ENCODE data around the gene LGALS7B.
"Not testable (repeated sequence)": the region's sequence is repeated elsewhere in the genome, so short reads cannot be mapped to it uniquely, and the experiment has no call there.

Gene LGALS7B

DNA sequence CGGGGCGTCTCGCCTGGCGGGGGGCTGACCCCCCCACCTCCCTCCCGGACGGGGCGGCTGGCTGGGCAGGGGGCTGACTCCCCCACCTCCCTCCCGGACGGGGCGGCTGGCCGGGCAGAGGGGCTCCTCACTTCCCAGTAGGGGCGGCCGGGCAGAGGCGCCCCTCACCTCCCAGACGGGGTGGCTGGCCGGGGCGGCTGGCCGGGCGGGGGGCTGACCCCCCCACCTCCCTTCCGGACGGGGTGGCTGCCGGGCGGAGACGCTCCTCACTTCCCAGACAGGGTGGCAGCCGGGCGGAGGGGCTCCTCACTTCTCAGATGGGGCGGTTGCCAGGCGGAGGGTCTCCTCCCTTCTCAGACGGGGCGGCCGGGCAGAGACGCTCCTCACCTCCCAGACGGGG, 8.8 kb downstream of the LGALS7B start:
- DNase-seq, result not testable (repeated sequence)

DNA sequence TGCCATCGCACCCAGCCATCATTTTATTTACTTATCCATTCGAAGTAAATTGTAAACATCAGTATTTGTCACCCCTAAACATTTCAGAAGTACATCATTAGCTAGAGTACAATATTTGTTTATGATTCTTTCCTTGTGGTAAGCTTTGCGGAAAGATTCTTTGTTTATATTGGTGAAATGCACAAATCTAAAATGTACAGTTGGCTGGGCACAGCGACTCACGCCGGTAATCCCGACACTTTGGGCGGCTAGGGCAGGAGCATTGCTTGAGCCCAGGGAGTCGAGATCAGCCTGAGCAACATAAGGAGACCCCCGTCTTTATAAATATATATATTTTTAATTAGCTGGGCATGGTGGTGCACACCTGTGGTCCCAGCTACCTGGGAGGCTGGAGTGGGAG, 10.1 kb downstream of the LGALS7B start:
- no peak for DNase-seq

DNA sequence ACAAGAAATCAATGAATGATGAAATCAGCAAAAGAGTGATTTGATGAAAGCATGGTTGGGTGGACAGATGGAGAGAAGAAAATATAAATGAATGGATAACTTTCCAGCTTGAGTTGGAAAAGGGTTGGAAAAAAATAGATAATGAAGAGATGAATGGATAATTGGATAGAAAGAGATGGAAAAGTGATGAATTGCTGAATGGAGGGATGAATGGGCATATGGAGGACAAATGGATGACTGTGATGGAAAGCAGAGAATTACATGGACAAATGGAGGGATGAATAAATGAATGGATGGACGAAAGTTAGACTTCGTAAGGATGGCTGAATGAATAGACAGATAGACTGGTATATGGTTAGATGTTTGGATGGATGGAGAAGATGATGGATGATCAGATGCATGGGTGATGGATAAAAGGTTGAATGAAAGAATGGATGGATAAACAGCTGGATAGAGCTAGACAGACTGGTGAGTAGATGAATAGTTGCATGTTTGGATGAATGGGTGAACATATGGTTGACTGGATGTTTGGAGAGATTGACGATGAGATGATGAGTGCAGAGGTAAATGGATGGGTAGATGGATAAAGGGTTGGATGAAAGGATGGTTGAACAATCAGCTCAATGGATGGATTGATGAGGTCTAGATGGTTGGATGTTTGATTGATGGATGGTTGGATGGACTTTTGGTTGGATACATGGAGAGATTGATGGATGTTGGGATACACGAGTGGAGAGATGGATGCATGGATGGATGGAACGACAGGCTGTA, 11.8 kb downstream of the LGALS7B start:
- DNase-seq, result no peak

DNA sequence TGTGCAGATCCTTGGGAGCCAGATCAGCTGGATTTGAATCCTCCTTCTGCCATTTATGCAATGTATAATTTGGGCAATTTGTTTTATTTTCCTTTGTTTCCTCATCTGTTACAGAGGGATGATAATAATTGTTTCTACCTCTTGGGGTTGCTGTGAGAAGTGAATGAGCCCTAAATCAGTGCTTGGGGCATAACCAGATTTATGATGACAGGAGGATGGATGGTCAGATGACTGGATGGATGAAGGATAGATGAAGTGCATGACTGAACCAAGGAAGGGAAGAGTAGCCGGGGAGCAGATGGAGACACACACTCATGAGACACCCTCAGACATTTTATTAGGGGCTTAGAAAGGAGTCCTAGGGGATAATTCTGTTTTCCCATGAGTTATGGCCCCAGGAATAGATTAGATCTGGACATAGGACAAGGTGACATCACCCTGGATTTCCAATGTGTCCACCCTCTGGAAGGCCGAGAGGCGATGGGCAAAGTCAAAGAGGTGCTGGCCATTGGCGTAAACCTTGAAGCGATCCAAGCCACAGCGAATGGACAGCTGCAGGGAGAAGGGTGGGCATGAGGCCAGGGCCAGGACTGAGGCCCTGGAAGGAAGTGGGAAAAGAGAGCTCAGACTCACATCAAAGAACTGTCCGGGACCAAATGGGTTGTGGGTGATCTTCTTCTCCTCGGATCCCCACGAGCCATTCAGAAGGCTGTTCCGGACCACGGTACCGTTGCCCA, 12.5 kb downstream of the LGALS7B start:
- DNase-seq, result no peak

DNA sequence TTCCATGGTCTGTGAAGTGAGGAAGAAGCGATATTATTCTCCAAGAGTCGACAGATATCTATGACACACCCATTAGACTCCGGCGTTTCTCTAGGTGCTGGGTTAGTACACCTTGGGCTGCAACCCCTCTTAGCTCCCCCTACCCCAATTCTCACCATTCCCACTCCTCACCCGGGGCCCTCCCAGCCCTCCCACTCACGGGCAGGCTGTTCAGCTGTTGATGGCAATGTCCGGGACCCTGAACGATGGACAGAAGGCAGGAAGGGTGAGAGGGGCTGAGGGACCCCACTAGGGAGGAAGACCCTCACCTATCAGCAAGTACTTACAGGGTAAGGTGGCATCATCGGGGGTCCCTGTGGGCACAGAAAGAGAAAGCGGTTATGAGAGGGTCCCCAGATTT, 14.5 kb downstream of the LGALS7B start:
- no peak for DNase-seq

DNA sequence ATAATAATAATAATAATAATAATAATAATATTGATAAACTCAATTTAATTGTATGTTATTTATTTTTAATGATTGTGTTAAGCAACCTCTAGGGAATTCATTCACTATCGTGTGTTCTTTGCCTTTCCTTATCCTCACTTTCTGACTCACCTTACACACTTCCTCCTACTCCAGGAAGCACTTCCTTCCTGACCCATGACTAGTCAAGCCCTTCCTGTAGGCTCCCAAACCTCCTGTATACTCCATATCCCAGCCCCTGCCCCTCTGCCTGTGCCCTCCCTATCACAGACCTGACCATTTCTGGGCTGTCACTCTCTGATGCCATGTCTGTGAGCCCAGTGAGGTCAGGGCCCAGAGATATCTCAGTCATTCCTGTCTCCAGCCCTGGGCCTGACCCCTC, 16.2 kb downstream of the LGALS7B start:
- no peak for DNase-seq

DNA sequence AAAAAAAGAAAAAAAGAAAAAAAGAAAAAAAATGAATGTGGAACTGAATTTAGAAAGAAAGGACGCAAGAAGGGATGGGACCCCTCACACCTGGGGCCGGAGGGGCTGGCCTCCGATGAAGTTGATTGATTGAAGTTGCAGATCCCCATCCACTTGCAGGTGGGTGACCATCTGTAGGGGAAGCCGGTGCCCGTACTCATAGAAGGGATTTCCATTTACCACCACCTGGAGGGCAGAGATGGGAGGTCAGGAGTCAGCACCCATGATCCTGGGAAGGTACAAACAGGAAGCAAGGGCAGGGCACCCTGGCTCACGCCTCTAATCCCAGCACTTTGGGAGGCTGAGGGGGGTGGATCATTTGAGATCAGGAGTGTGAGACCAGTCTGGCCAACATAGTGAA, 17.4 kb downstream of the LGALS7B start:
- DNase-seq, result no peak

DNA sequence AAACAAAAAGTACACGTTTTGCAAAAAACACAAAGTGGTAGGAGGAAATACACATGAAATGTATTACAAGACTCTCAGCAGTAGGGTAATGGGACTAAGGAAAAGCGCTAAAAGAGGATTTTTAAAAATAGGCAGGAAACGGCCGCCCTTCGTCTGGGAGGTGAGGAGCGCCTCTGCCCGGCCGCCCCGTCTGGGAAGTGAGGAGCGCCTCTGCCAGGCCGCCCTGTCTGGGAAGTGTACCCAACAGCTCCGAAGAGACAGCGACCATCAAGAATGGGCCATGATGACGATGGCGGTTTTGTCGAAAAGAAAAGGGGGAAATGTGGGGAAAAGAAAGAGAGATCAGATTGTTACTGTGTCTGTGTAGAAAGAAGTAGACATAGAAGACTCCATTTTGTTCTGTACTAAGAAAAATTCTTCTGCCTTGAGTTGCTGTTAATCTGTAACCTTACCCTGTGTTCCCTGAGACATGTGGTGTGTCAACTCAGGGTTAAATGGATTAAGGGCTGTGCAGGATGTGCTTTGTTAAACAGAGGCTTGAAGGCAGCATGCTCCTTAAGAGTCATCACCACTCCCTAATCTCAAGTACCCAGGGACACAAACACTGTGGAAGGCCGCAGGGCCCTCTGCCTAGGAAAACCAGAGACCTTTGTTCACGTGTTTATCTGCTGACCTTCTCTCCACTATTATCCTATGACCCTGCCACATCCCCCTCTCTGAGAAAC, 18.5 kb downstream of the LGALS7B start:
- DNase-seq, result not testable (repeated sequence)

DNA sequence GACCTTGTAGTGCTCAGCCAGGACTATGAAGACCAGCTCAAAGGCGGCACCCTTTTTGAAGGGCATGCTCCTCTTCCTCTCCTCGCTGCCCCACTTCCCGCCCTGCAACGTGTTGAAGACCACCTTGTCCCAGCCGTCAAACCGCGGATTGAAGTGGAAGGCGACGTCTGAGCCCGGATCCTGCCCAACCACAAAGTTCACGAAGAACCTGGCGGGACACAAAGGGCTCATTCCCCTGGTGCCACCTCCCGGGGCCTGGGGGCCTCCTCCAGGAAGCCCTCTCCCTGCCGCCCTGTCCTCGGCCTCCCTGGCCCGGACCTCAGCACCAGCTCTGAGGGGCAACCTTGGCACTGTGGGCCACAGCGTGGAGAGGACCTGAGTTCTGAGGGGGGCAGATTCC, 19.7 kb downstream of the LGALS7B start:
- no peak for DNase-seq

DNA sequence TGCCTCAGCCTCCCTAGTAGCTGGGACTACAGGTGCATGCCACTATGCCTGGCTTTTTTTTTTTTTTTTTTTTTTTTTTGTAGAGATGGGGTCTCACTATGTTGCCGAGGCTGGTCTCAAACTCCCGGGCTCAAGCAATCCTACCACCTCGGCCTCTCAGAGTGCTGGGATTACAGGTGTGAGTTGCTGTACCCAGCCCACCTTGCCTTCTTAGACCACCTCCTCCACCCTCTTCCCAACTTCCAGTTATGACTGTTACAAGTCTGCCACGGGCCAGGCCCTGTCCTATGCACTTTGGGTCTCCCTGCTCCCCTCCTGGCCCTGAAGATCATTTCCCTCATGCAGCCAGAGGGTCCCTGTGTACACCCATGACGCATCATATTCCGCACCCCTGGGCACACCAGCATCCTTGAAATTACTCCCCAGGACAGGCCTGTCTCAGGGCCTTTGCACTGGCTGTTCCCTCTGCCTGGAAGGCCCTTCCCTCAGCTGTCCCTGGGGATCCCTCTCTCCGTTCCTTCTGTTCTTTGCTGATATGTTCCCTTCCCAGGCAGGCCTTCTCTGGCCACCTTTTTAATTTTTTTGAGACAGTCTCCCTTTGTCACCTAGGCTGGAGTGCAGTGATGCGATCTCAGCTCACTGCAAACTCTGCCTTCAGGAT, 20.7 kb downstream of the LGALS7B start:
- DNase-seq, result no peak

DNA sequence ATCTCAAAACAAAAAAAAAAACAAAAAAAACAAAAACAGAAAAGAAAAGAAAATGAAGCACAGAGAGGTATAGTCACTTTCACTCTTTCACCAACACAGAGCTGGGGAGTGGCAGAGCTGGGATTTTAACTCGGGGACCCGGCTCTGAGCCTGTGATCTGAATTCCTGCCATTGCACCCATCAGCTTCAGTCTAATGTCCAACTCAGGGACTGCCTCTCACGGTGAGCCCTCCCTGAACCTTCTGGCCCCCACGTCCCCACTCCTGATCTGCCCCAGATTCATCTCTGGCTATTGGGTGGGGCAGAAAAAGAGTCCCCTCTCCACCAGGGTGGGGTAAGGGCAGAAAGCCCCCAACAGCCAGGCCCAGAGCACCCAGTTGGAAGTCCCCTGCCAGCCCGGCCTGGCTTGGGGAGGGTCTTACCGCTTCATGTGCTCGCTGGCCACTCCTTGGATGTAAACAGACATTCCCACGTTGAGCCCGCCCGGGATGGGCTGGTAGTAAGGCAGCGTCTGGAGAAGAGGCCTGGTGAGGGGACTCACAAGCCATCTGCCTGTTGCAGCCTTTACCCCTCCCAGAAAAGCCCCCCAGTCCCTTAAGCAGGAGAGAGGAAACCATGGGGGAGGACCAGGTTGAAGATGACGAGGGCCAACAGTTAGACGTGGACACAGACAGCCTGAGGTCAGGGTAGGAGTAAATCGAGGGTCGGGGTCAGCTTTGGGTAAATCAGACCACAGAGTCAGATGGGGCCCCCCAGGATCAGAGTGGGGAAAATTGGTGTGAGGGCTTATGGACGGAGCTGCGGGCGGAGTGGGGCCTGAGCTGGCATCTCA, 23.2 kb downstream of the LGALS7B start:
- DNase-seq, result no peak

DNA sequence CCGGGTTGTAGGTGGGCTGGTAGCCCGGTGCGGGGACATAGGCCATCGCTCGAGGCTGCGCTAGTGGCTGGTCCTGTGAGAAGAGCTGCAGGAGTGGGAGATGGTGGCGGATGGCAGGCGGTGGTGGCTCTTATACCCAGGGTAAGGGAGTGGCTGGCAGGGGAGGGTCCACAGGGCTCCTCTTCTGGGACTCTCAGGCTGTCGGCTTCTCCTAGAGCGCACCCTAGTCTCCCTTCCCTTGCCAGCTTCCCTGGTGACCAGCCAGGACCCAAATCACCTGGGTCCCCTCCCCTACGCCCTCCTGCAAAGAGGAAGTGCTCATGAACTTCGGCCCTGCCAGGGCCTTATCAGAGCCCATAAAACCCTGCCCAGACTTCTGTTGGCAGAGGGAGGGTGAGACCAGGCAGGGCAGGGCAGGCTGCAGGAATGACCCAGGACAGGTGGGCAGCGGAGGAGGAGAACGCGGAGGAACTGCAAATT, 23.9 kb downstream of the LGALS7B start, which contains the start of gene LGALS4:
Gene LGALS4 (minus strand): TSS at position 105 of the 480 bp plus-strand sequence. CDS start 59 bp downstream, at position 46.
- DNase-seq, result no peak

DNA sequence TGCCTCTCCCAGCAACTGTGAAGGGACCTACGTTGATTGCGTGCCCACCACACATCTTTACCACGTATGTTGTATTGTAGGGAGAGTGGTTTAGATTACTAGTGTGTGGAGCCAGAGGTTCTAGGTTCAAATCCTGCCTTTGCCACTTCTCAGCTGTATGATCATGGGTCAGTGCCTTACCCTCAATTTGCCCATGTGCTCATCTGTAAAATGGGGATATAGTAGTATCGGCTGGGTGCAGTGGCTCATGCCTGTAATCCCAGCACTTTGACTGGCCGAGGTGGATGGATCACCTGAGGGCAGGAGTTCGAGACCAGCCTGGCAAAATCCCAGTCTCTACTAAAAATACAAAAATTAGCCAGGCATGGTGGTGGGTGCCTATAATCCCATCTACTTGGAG, 24.3 kb downstream of the LGALS7B start:
- DNase-seq, result no peak

DNA sequence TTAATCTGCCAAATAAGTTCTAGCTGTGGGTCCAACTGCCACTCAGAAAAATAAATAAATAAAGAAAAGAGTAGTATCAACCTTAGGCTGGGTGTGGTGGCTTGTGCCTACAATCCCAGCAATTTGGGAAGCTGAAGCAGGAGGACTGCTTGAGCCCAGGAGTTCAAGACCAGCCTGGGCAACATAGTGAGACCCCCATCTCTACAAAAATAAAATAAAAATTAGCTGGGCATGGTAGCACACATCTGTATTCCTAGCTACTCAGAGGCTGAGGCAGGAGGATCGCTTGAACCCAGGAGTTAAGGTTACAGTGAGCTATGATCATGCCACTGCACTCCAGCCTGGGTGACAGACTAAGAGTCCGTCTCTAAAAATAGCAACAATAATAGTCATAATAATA, 24.9 kb downstream of the LGALS7B start:
- not testable (repeated sequence) for DNase-seq

DNA sequence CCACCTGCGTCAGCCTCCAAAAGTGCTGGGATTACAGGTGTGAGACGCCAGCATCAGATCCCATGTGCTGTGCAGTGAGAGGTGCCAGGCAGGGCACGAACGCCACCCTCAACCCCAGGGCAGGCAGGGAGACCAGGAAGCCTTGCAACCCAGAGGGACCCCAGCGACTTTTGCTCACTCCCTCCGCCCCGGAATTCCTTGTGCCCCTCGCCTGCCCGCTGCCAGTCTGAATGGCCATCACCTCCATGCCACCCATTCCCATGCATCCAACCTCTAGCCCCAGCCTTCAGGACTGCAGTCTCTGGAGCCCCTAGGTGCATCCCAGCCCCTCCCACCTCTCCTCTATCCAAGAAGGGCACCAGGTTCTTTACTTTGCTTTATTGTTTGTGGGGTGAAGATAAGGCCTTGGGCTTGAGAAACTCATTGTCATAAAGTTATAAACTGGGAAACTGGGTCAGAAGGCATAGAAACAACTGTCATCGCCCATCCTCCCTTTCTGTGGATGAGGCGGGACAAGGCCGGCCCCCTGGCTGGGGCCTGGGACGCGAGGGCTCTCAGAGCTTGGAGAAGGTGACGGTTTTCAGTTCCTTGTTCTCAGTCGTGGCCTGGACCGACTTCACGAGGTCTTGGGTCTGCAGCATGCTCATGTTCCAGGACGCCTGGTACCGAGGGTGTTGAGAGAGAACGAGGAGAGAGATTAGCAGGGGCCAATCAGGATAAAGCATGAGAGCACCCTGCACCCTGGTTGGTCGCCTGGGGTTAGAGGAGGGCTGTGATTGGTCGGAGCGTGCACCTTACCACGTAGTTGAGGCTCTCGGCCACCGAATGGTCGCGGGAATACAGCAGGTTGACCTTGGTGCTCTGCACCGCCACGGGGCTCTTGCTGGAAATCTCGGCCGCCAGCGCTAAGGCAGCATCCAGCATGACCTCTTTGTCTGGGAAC, 26.3 kb downstream of the LGALS7B start:
- no peak for DNase-seq

DNA sequence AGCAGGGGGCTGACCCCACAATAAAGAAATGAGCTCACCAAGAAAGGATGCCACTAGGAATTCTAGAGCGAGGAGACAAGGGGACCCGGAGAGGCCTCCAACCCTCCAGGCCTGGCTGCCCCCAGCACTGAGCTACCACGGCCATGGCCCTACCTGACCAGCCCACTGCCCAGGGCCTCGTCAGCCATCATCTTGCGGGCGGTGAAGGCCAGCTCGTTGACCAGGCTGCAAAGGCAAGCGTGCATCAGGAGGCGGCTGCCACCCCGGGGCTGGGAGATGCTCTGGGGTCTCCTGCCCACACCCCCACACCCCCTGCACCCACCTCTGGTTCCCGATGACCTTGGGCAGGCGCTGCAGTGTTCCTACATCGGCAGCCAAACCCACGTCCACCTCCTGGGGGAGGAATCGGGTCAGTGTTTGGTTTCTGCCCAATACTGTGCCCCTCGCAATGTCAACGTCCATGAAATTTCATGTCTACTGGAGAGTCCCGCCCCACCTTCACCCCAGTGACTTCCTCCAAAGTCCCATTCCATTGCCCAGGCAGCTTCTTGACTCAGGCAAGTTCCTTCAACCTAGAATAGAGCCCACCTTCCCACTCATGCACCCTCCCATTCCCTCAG, 27.2 kb downstream of the LGALS7B start:
- DNase-seq, result no peak

DNA sequence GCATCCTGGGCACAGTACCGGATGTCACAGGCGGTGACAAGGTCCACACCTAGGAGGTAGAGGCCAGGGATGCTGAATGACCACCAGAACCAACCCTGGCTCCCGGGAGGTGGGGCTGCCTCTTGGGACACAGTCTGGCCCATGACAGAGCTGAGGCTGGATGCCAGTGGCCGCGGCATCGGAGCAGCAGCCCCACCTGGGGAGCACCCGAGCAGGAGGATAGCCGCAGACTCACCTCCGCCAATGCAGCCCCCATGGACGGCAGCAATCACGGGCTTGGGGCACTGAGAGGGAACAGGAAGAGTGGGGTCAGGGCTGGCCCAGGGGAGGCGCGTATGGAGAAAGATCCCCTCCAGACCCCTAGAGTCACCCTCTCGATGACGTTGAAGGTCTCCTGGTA, 28.1 kb downstream of the LGALS7B start:
- no peak for DNase-seq

DNA sequence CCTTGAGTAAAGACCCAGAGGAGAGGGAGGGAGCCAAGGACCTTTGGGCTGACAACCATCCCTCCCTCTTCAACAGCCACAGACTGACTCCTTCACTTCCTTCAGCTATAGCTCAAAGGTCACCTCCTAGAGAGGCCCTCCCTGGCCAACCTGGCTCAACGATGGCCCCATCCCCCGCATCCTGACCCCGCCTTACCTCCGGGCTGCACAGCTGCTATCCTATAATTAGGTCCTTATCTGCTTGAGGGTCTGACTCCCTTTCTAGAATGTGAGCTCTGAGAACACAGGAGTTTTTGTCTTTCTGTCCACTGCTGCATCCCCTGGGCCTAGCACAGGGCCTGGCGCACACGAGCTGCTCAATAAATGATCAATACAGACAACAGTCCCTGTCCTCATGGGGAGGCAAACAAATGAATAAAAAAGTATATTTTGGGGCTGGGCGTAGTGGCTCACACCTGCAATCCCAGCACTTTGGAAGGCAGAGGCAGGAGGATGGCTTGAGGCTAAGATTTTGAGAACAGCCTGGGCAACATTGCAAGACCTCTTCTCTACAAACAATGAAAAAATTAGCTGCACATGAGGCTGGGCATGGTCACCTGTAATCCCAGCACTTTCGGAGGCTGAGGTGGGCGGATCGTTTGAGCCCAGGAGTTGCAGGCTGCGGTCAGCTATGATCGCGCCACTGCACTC, 30.4 kb downstream of the LGALS7B start:
- no peak for DNase-seq

DNA sequence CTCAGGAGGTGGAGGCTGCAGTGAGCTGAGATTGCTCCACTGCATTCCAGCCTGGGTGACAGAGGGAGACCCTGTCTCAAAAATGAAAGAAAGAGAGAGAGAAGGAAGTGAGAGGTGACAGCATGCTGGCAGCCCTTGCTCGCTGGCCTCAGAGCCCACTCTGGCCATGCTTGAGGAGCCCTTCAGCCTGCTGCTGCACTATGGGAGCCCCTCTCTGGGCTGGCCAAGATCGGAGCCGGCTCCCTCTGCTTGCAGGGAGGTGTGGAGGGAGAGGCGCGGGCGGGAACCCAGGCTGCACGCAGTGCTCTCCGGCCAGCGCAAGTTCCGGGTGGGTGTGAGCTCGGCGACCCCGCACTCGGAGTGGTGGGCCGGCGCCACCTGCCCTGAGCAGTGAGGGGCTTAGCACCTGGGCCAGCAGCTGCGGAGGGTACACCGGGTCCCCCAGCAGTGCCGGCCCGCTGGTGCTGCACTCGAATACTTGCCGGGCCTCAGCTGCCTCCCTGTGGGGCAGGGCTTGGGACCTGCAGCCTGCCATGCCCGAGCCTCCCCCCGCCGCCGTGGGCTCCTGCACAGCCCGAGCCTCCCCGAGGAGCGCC, 32.3 kb downstream of the LGALS7B start:
- not testable (repeated sequence) for DNase-seq

All from activated CD4-positive, alpha-beta T cell treated with anti-CD3 and anti-CD28 coated beads, Interleukin-10, Interleukin-2, amounts not matched to agents 100 ng/mL and 50 ng/mL, durations not matched to agents 16 hours and 8 hours (primary cell).